ENCODE data around the gene PDE1A.

DNA sequence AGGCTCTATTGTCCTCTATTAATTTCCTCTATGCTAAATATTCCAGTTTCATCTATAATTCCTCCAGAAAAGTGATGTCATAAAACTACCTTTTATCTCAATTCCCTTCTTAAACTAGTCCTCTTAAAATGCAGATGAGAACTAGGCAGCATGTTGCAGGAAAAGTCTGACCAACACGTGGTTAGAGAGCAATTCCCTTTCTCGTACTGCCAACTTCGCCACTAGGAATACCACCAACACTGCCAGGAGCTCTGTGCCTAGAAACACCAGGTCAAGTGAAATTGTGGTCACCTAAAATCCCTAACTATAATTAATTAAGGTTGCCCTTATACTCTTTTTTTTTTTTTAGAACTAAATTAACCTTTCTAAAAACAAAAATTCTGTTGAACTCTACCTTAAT is 313.5 kb downstream of the PDE1A start:
- no peak for TF ChIP-seq POLR2A (IDR thresholded peaks at IDR 0.05)
- TF ChIP-seq, protein P1, sequence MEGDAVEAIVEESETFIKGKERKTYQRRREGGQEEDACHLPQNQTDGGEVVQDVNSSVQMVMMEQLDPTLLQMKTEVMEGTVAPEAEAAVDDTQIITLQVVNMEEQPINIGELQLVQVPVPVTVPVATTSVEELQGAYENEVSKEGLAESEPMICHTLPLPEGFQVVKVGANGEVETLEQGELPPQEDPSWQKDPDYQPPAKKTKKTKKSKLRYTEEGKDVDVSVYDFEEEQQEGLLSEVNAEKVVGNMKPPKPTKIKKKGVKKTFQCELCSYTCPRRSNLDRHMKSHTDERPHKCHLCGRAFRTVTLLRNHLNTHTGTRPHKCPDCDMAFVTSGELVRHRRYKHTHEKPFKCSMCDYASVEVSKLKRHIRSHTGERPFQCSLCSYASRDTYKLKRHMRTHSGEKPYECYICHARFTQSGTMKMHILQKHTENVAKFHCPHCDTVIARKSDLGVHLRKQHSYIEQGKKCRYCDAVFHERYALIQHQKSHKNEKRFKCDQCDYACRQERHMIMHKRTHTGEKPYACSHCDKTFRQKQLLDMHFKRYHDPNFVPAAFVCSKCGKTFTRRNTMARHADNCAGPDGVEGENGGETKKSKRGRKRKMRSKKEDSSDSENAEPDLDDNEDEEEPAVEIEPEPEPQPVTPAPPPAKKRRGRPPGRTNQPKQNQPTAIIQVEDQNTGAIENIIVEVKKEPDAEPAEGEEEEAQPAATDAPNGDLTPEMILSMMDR (IDR thresholded peaks at IDR 0.05): no peak
- TF ChIP-seq POLR2AphosphoS5 (IDR thresholded peaks at IDR 0.05): no peak
- TF ChIP-seq EP300 (IDR thresholded peaks at IDR 0.05; ENCODE audit: low read depth): no peak
